ENCODE measurements around the gene CASKIN1. TPM values are rescaled to one million over a fixed set of nuclear protein-coding genes. Genes with fewer than 3 reads are reported as not detected.

Gene CASKIN1
- total and polyA plus RNA-seq, 4 donors = under 0.01 to 0.17 (median 0.09) TPM; not detected in 1

GRCh38 chr16:2232094-2232990 lies 35.9 kb upstream of the CASKIN1 start:
- TF ChIP-seq HNF4G (IDR thresholded peaks at IDR 0.05) (no peak), EGR1 (IDR thresholded peaks at IDR 0.05; ENCODE audit: low read depth in 2 of 2) (no peak), TAF1 (conservative IDR thresholded peaks at IDR 0.05) (no peak), JUND (IDR thresholded peaks at IDR 0.05) (no peak), RXRA (IDR thresholded peaks at IDR 0.05) (no peak), FOXA1 (IDR thresholded peaks at IDR 0.05) (no peak), ATF3 (IDR thresholded peaks at IDR 0.05) (no peak), SP1 (IDR thresholded peaks at IDR 0.05) (no peak), MAX (IDR thresholded peaks at IDR 0.05) (no peak), NR2F2 (IDR thresholded peaks at IDR 0.05) (no peak), HNF4A (conservative IDR thresholded peaks at IDR 0.05) (no peak), CTCF (IDR thresholded peaks at IDR 0.05; ENCODE audit: low read depth, low read length, missing input control) (no peak), REST (IDR thresholded peaks at IDR 0.05) (no peak), RAD21 (IDR thresholded peaks at IDR 0.05) (no peak), ZBTB33 (IDR thresholded peaks at IDR 0.05) (no peak)
- Histone ChIP-seq H3K27me3 (ENCODE audit: control insufficient read depth in 4 of 4, insufficient read depth in 4 of 4, low read length in 3 of 4) (no peaks in the 10 kb centered on the region), H3K36me3 (ENCODE audit: control insufficient read depth in 4 of 4, insufficient read depth in 3 of 4, low read depth in 1 of 4, low read length in 3 of 4) (peaks cover 0 to 62% (median 30%) of the 10 kb centered on the region in 4 donors), H3K4me3 (ENCODE audit: low read depth in 1 of 3, low read length in 3 of 3) (no peak overlapping the region), H3K27ac (ENCODE audit: low read depth in 1 of 2, low read length in 2 of 2) (no peak overlapping the region), H3K4me1 (ENCODE audit: control insufficient read depth in 4 of 4, insufficient read depth in 4 of 4, low read length in 3 of 4) (peaks cover 0 to 13% (median 9%) of the 10 kb centered on the region in 4 donors), H3K9ac (ENCODE audit: low read depth in 1 of 2, low read length in 2 of 2) (no peak overlapping the region), H3K9me3 (ENCODE audit: control insufficient read depth in 4 of 4, low read length in 3 of 4) (no peaks in the 10 kb centered on the region)
- WGBS = 93% methylated on average over 41 of the region's 41 CpGs
- DNase-seq (ENCODE audit: low spot score) = no peak
